ENCODE results near the gene PES1. TPM values are rescaled to one million over a fixed set of nuclear protein-coding genes. Genes with fewer than 3 reads are reported as not detected.

The PES1 gene
- total and polyA plus RNA-seq, 2 of the 13 experiments (the other 11 are each of a cell fraction or from before 2014, with no cell fraction given) = 65.1 to 94.7 TPM

DNA sequence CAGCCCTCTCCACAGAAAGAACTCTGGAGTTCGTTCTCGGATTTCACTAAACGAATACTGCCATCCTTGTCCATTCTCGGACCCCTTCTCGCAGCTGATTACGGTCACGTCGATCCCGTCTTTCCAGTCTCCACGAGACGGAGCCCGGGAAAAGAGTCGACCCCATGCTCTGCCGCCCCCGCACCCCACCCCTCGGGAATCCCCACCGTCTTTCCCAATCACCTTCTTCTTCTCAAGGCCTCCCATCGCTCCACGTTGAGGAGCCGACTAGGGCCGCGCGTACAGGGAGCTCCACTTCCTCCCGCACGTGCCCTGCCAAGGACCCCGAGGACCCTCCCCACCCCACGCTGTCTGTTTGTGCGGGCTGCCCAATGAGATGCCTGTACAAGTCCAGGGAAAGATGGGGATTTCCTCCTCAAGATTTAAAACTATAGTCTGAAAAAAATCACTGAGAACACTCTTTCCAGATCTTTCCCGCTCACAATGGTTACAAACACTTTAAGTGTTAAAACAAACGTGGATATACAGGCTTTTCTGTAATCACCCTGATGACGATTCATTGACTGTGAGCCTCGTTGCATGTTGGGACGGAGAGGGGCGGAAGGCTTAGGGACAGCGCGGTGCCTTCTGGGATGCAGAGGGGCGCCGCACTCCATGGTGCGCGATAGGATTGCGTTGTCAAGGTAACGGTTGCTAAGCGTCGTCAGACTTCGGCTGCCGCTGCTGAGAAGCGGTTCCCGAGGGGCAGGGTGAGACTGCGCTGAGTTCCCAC is at the start of gene PES1 (continued):
- no peak for TF ChIP-seq ATAD3A (CRISPR knock-in tag; IDR thresholded peaks at IDR 0.05)
- no peak for TF ChIP-seq RAD21 (CRISPR knock-in tag; IDR thresholded peaks at IDR 0.05)
- TF ChIP-seq ZNF713 (CRISPR knock-in tag; IDR thresholded peaks at IDR 0.05) = no peak
- TF ChIP-seq YEATS4 (CRISPR knock-in tag; IDR thresholded peaks at IDR 0.05; ENCODE audit: borderline replicate concordance) = peak; percentile 72
- no peak; the same call in 1 of the 2 replicates for TF ChIP-seq KMT2A (CRISPR knock-in tag; IDR thresholded peaks at IDR 0.05)
- no peak for TF ChIP-seq ZBTB21 (CRISPR knock-in tag; IDR thresholded peaks at IDR 0.05)
- TF ChIP-seq RAD51 (IDR thresholded peaks at IDR 0.05; ENCODE audit: borderline replicate concordance) = no peak
- peak; percentile 77 for TF ChIP-seq POLR2AphosphoS5 (IDR thresholded peaks at IDR 0.05; ENCODE audit: low read depth, low read length)
- peak; percentile 91 for TF ChIP-seq RFX5 (IDR thresholded peaks at IDR 0.05; ENCODE audit: low read depth, low read length)
- peak; percentile 72; the same call in 1 of the 2 replicates for TF ChIP-seq ELF4 (CRISPR knock-in tag; IDR thresholded peaks at IDR 0.05; ENCODE audit: borderline replicate concordance)
- TF ChIP-seq NR2C2 (CRISPR knock-in tag; IDR thresholded peaks at IDR 0.05; ENCODE audit: borderline replicate concordance) = peak; percentile 83
- peak; percentile 98 for TF ChIP-seq RFX3 (CRISPR knock-in tag; IDR thresholded peaks at IDR 0.05)
- TF ChIP-seq PHF20 (CRISPR knock-in tag; IDR thresholded peaks at IDR 0.05) = peak; percentile 72
- no peak for TF ChIP-seq ZNF7 (CRISPR knock-in tag; IDR thresholded peaks at IDR 0.05)
- TF ChIP-seq, protein P1, sequence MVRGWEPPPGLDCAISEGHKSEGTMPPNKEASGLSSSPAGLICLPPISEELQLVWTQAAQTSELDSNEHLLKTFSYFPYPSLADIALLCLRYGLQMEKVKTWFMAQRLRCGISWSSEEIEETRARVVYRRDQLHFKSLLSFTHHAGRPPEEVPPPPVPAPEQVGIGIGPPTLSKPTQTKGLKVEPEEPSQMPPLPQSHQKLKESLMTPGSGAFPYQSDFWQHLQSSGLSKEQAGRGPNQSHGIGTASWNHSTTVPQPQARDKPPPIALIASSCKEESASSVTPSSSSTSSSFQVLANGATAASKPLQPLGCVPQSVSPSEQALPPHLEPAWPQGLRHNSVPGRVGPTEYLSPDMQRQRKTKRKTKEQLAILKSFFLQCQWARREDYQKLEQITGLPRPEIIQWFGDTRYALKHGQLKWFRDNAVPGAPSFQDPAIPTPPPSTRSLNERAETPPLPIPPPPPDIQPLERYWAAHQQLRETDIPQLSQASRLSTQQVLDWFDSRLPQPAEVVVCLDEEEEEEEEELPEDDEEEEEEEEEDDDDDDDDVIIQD (CRISPR knock-in tag; IDR thresholded peaks at IDR 0.05; ENCODE audit: low read depth) = 0 out of 2 replicates have a peak, but pooled peaks have one; percentile 17
- TF ChIP-seq ZNF790 (CRISPR knock-in tag; IDR thresholded peaks at IDR 0.05; ENCODE audit: borderline replicate concordance) = no peak
- TF ChIP-seq, protein P2, sequence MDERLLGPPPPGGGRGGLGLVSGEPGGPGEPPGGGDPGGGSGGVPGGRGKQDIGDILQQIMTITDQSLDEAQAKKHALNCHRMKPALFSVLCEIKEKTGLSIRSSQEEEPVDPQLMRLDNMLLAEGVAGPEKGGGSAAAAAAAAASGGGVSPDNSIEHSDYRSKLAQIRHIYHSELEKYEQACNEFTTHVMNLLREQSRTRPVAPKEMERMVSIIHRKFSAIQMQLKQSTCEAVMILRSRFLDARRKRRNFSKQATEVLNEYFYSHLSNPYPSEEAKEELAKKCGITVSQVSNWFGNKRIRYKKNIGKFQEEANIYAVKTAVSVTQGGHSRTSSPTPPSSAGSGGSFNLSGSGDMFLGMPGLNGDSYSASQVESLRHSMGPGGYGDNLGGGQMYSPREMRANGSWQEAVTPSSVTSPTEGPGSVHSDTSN (CRISPR knock-in tag; IDR thresholded peaks at IDR 0.05) = 0 out of 2 replicates have a peak, but pooled peaks have one; percentile 15
- TF ChIP-seq ZNF652 (CRISPR knock-in tag; IDR thresholded peaks at IDR 0.05; ENCODE audit: borderline replicate concordance, low read depth) = no peak
- no peak for TF ChIP-seq RXRB (CRISPR knock-in tag; IDR thresholded peaks at IDR 0.05; ENCODE audit: borderline replicate concordance)
- TF ChIP-seq, protein P3, sequence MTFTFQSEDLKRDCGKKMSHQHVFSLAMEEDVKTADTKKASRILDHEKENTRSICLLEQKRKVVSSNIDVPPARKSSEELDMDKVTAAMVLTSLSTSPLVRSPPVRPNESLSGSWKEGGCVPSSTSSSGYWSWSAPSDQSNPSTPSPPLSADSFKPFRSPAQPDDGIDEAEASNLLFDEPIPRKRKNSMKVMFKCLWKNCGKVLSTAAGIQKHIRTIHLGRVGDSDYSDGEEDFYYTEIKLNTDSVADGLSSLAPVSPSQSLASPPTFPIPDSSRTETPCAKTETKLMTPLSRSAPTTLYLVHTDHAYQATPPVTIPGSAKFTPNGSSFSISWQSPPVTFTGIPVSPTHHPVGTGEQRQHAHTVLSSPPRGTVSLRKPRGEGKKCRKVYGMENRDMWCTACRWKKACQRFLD (CRISPR knock-in tag; IDR thresholded peaks at IDR 0.05; ENCODE audit: borderline replicate concordance) = no peak
- TF ChIP-seq GATAD1 (CRISPR knock-in tag; IDR thresholded peaks at IDR 0.05) = peak; percentile 93
- no peak for TF ChIP-seq SP2 (CRISPR knock-in tag; IDR thresholded peaks at IDR 0.05)
- TF ChIP-seq BORCS8-MEF2B (CRISPR knock-in tag; IDR thresholded peaks at IDR 0.05) = 0 out of 2 replicates have a peak, but pooled peaks have one; percentile 59
- TF ChIP-seq ZNF33A (CRISPR knock-in tag; IDR thresholded peaks at IDR 0.05; ENCODE audit: borderline replicate concordance) = peak; percentile 46; the same call in 1 of the 2 replicates
- peak; percentile 84 for TF ChIP-seq POLR2G (IDR thresholded peaks at IDR 0.05; ENCODE audit: low read depth, low read length)
- no peak for TF ChIP-seq ZNF780A (CRISPR knock-in tag; IDR thresholded peaks at IDR 0.05)
- peak; percentile 70; the same call in 1 of the 2 replicates for TF ChIP-seq ISL2 (CRISPR knock-in tag; IDR thresholded peaks at IDR 0.05)
- TF ChIP-seq ZNF572 (CRISPR knock-in tag; IDR thresholded peaks at IDR 0.05) = no peak
- TF ChIP-seq MBNL3 (CRISPR knock-in tag; conservative IDR thresholded peaks at IDR 0.05) = no peak
- TF ChIP-seq TBX2 (CRISPR knock-in tag; IDR thresholded peaks at IDR 0.05; ENCODE audit: borderline replicate concordance) = peak; percentile 69

All from HepG2 (cell line).